HFF-Myc (cell line): ENCODE results near the gene HTATSF1.

Experiments
- DNase-seq: peaks from one replicate; pipeline ENCODE4 v3.0.0-alpha.2; 2011; ENCODE audit warnings: low read depth; ENCODE audit errors: extremely low read depth
- H3K4me3 ChIP-seq: replicated peaks from 2 replicates; pipeline ENCODE4 v1.5.1; 2011; ENCODE audit warnings: low read depth, mild to moderate bottlenecking, control low read depth, low read length
- CTCF ChIP-seq: IDR thresholded peaks from 2 replicates; pipeline ENCODE4 v1.5.1; 2012; ENCODE audit warnings: mild to moderate bottlenecking, low read depth, low read length, control low read depth; ENCODE audit errors: missing control alignments

The HTATSF1 gene

GRCh38 chrX:136475236-136475635 lies 22.2 kb upstream of the HTATSF1 start:
- H3K4me3 ChIP-seq = no peak overlapping the region
- DNase-seq = no peak
- TF ChIP-seq CTCF = no peak

- H3K4me3 ChIP-seq = no peak overlapping the region
- no peak for DNase-seq
- no peak for TF ChIP-seq CTCF
These were observed 20.9 kb upstream of the HTATSF1 start for GRCh38 chrX:136476501-136476900.

- no peak overlapping the region for H3K4me3 ChIP-seq
- DNase-seq = no peak
- no peak for TF ChIP-seq CTCF
These were observed 20.4 kb upstream of the HTATSF1 start for GRCh38 chrX:136477026-136477425.

- H3K4me3 ChIP-seq = no peak overlapping the region
- DNase-seq = no peak
- no peak for TF ChIP-seq CTCF
These were observed 17.0 kb upstream of the HTATSF1 start for GRCh38 chrX:136480383-136480782.

GRCh38 chrX:136487647-136488046 lies 9.7 kb upstream of the HTATSF1 start, which contains the start of gene BRS3:
Gene BRS3 (plus strand): TSS chrX:136487947. CDS start chrX:136488115, 168 bp downstream.
- no peak within 1 kb of the TSS for H3K4me3 ChIP-seq
- TF ChIP-seq CTCF = no peak
- DNase-seq = no peak

GRCh38 chrX:136488706-136489105 lies 8.7 kb upstream of the HTATSF1 start:
- DNase-seq = no peak
- no peak overlapping the region for H3K4me3 ChIP-seq
- TF ChIP-seq CTCF = no peak

GRCh38 chrX:136491832-136492231 lies 5.6 kb upstream of the HTATSF1 start:
- no peak for DNase-seq
- TF ChIP-seq CTCF = no peak
- no peak overlapping the region for H3K4me3 ChIP-seq
